K562 (cell line): ENCODE data around the gene ITPR1. TPM values are rescaled to one million over a fixed set of nuclear protein-coding genes. Genes with fewer than 3 reads are reported as not detected.

Source experiments
- ATF3 ChIP-seq, 2 experiments: fragments of 450-650 bp in 1 of 2; sonication (generic) in 1 of 2; formaldehyde crosslinking in 1 of 2; IDR thresholded peaks in 1 of 2; conservative IDR thresholded peaks in 1 of 2; 2 replicates each; pipeline versions ENCODE4 v1.6.1 to v1.8.1; 2016 to 2023; ENCODE audit warnings: mild to moderate bottlenecking in 2 of 2, moderate library complexity in 2 of 2, inconsistent platforms in 1 of 2, missing genetic modification reagents in 1 of 2
- FOXK2 ChIP-seq, 2 experiments: fragments of 450-650 bp; IDR thresholded peaks in 1 of 2; conservative IDR thresholded peaks in 1 of 2; 2 replicates each; pipeline ENCODE4 v1.6.1; 2016; ENCODE audit warnings: low read depth in 2 of 2, mild to moderate bottlenecking in 1 of 2
- HDAC1 ChIP-seq, 2 experiments: fragments of 450-650 bp; IDR thresholded peaks; 2 replicates each; pipeline ENCODE4 v1.6.1; 2016 to 2017; ENCODE audit warnings: inconsistent platforms in 1 of 2, mild to moderate bottlenecking in 1 of 2, moderate library complexity in 1 of 2
- HNRNPH1 ChIP-seq: fragments of 200-400 bp; formaldehyde crosslinking; optimal IDR thresholded peaks from 2 replicates; pipeline ENCODE3; 2017; ENCODE audit warnings: low read depth, mild to moderate bottlenecking, low read length, moderate library complexity
- MEF2D ChIP-seq: conservative IDR thresholded peaks from 2 replicates; pipeline ENCODE4 v1.6.1; 2016; ENCODE audit warnings: low read depth, missing genetic modification characterization, missing compliant biosample characterization
- ZBTB11 ChIP-seq, 3 experiments: fragments of 200-800 bp in 1 of 3; fragments of 250-450 bp in 1 of 3; fragments of 450-650 bp in 1 of 3; sonication (Bioruptor Pico) in 1 of 3; sonication (Bioruptor generic) in 1 of 3; formaldehyde crosslinking in 1 of 3; IDR thresholded peaks; 2 replicates each; pipeline versions ENCODE4 v1.6.1 to v1.8.0; 2016 to 2022; ENCODE audit warnings: mild to moderate bottlenecking in 2 of 3, missing genetic modification characterization in 2 of 3, missing compliant biosample characterization in 1 of 3, moderate library complexity in 1 of 3
- ZNF592 ChIP-seq: fragments of 450-650 bp; IDR thresholded peaks from 2 replicates; pipeline ENCODE4 v1.6.1; 2017; ENCODE audit warnings: antibody characterized with exemption, mild to moderate bottlenecking
- polyA plus RNA-seq, 8 experiments: library from polyadenylated mRNA; depleted of rRNA in 4 of 8; stranded (reverse) in 5 of 8; unstranded in 3 of 8; fragments of >200 nt; fragmentation: Nextera tagmentation in 2 of 8; fragmentation: Illumina TruSeq in 1 of 8; extraction: Ambion mirVana in 2 of 8; extraction: Trizol in 1 of 8; gene quantifications; 2 replicates each; pipeline versions ENCODE4 v1.2.1 to v1.2.3, GENCODE V29; 2011 to 2014; ENCODE audit warnings: inconsistent platforms in 1 of 8, missing spikeins in 1 of 8
- total RNA-seq, 7 experiments: library from RNA; depleted of rRNA in 6 of 7; stranded (reverse); fragments of >200 nt in 6 of 7; fragmentation: Illumina TruSeq in 2 of 7; extraction: Trizol in 2 of 7; gene quantifications; 2 replicates each; pipeline versions ENCODE4 v1.2.1 to v1.2.3, GENCODE V29; 2011 to 2021; ENCODE audit warnings: low replicate concordance in 1 of 7

The ITPR1 gene
- total and polyA plus RNA-seq, 9 of the 15 experiments (the other 6 are each of a cell fraction or from before 2014, with no cell fraction given) = 22.4 to 40.0 (median 27.4) TPM

GRCh38 chr3:4474683-4475490 is 18.3 kb upstream of the ITPR1 start (continued):
- TF ChIP-seq ATF3 (IDR thresholded peaks at IDR 0.05) (0 out of 2 replicates have a peak, but pooled peaks have one; percentile 33), ATF3 (CRISPR knock-in tag; conservative IDR thresholded peaks at IDR 0.05) (no peak), HNRNPH1 (no peak), ZNF592 (peak; percentile 39; the same call in 1 of the 2 replicates), ZBTB11 (CRISPR knock-in tag; IDR thresholded peaks at IDR 0.05) (no peak), MEF2D (tag) (0 out of 2 replicates have a peak, but pooled peaks have one; percentile 17), FOXK2 (conservative IDR thresholded peaks at IDR 0.05 in 1 of 2, IDR thresholded peaks at IDR 0.05 in 1 of 2; ENCODE audit: low read depth in 2 of 2) (peak; percentile 72 to 82), HDAC1 (IDR thresholded peaks at IDR 0.05) (peak in 1 of 2 experiments; percentile 19; a peak in 1 of 4 replicates)
